UCSD-AML1 (cell line): Measurements from ENCODE around the gene GCLC.
"Not testable (repeated sequence)": the region's sequence is repeated elsewhere in the genome, so short reads cannot be mapped to it uniquely, and the experiment has no call there.

ENCODE experiments used
- DNase-seq: peaks from one replicate; lab custom pipeline; 2025; ENCODE audit not compliant: unreplicated experiment; lab: John Stamatoyannopoulos, UW

Gene GCLC

GRCh38 chr6:53544470-53545308 is at the start of gene GCLC:
Gene GCLC (minus strand): TSS chr6:53545101. CDS start chr6:53544645, 456 bp downstream.
- peak; percentile 90 for DNase-seq

- no peak for DNase-seq
Observed at GRCh38 chr6:53594596-53594995, 49.7 kb upstream of the GCLC start.

GRCh38 chr6:53593001-53593488 is 48.1 kb upstream of the GCLC start:
- no peak for DNase-seq

- no peak for DNase-seq
Observed at GRCh38 chr6:53591873-53592272, 47.0 kb upstream of the GCLC start.

- DNase-seq, result no peak
Observed at GRCh38 chr6:53588816-53589509, 44.1 kb upstream of the GCLC start.

GRCh38 chr6:53587291-53587690 is 42.4 kb upstream of the GCLC start:
- no peak for DNase-seq

GRCh38 chr6:53585208-53585900 is 40.5 kb upstream of the GCLC start:
- no peak for DNase-seq

- DNase-seq, result no peak
Observed at GRCh38 chr6:53584726-53585125, 39.8 kb upstream of the GCLC start.

GRCh38 chr6:53583451-53583850 is 38.5 kb upstream of the GCLC start:
- no peak for DNase-seq

- no peak for DNase-seq
Observed at GRCh38 chr6:53582963-53583362, 38.1 kb upstream of the GCLC start.

- DNase-seq, result no peak
Observed at GRCh38 chr6:53581856-53582255, 37.0 kb upstream of the GCLC start.

- DNase-seq, result no peak
Observed at GRCh38 chr6:53581173-53581773, 36.4 kb upstream of the GCLC start.

- no peak for DNase-seq
Observed at GRCh38 chr6:53579338-53579737, 34.4 kb upstream of the GCLC start.

- no peak for DNase-seq
Observed at GRCh38 chr6:53578371-53578770, 33.5 kb upstream of the GCLC start.

- DNase-seq, result no peak
Observed at GRCh38 chr6:53573299-53573698, 28.4 kb upstream of the GCLC start.

- DNase-seq, result not testable (repeated sequence)
Observed at GRCh38 chr6:53572379-53572778, 27.5 kb upstream of the GCLC start.

GRCh38 chr6:53568776-53569616 is 24.1 kb upstream of the GCLC start:
- DNase-seq, result no peak

GRCh38 chr6:53567701-53568100 is 22.8 kb upstream of the GCLC start:
- DNase-seq, result no peak

- DNase-seq, result no peak
Observed at GRCh38 chr6:53566755-53567154, 21.9 kb upstream of the GCLC start.

GRCh38 chr6:53565886-53566285 is 21.0 kb upstream of the GCLC start:
- DNase-seq, result no peak
